Heart left ventricle (tissue), 13 donors: ENCODE results near the gene PTGIS.

Experiments used
- CTCF ChIP-seq, 12 donors: fragments of 200-600 bp; sonication (generic) in 4 of 12; IDR thresholded peaks; one replicate each; pipeline versions ENCODE4 v1.5.0 to v1.8.0; 2018 to 2022; ENCODE audit warnings: antibody characterized with exemption in 12 of 12, mild to moderate bottlenecking in 5 of 12
- POLR2A ChIP-seq, 2 donors: fragments of 450-650 bp; IDR thresholded peaks; one replicate each; pipeline ENCODE4 v1.6.1; 2017; ENCODE audit warnings: antibody characterized with exemption in 2 of 2, mild to moderate bottlenecking in 2 of 2, moderate library complexity in 2 of 2
- donor health status: ischemic (EF 13 %, LVEDD 7.1; RV severe dilation, severe dysfunction).
- donor health status: DM: no; HTN: yes; CAD: no.
- donor health status: DM: no; HTN: no; CAD: no.
- donor health status: ischemic (EF 25% LVEDD 6.9; RV normal size, moderate dysfunction).
- donor health status: ischemic (EF 25% LVEDD 5.7; RV mildly dilated, moderate dysfunction).
- donor health status: ischemic (EF 35%, LVEDD 5.7; RV mildly dilated, moderate dysfunction).
- donor health status: nonischemic (EF 11% LVEDD 7.7; RV severe dilation, severe dysfunction).
- donor health status: DM: yes; HTN: yes; CAD: no.
- donor health status: PGD.
- donor health status: ischemic (EF 29% LVEDD 5.4; RV normal size, mild dysfunction).
- donor health status: nonischemic (EF 23%, LVEDD 6.1; RV moderate dilation, normal function).

DNA sequence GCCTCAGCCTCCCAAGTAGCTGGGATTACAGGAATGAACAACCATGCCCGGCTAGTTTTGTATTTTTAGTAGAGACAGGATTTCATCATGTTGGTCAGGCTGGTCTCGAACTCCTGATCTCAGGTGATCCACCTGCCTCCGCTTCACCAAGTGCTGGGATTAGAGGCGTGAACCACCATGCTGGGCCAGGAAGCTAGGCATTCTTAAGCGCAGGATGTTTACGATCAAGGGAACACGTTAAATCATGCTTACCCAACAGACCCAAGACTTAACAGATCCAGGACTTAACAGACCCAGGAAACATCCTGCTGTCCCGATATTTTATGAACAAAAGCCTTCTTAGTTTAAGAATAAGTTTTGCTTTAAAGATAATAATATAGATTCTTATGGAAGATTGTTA, 9.1 kb downstream of the PTGIS start:
- TF ChIP-seq CTCF (IDR thresholded peaks at IDR 0.05) (no peak), POLR2A (IDR thresholded peaks at IDR 0.05) (no peak)
